BJ (cell line): ENCODE results near the gene UROC1. TPM values are rescaled to one million over a fixed set of nuclear protein-coding genes. Genes with fewer than 3 reads are reported as not detected.

Experiments used
- CTCF ChIA-PET: fragments of 350-600 bp; formaldehyde crosslinking; extraction: SDS; loops from one replicate; lab custom pipeline; 2021; ENCODE audit warnings: antibody characterized with exemption, inconsistent platforms; lab: Yijun Ruan, JAX
- POLR2A ChIA-PET: fragments of 300-600 bp; sonication (Branson Sonifier 250); formaldehyde crosslinking; extraction: SDS; loops from one replicate; lab custom pipeline; 2021; ENCODE audit warnings: antibody characterized with exemption; lab: Charles Lee
- DNase-seq: peaks from one replicate; pipeline ENCODE4 v3.0.0-alpha.2; 2011; ENCODE audit warnings: low read depth
- H3K27me3 ChIP-seq: 2 replicates; pipeline ENCODE4 v1.6.0; 2011; ENCODE audit warnings: low read length; ENCODE audit not compliant: control insufficient read depth, insufficient read depth
- H3K36me3 ChIP-seq: 2 replicates; pipeline ENCODE4 v1.5.1; 2011; ENCODE audit warnings: low read length; ENCODE audit not compliant: control insufficient read depth, insufficient read depth
- H3K4me3 ChIP-seq: 2 replicates; pipeline ENCODE4 v1.5.1; 2011; ENCODE audit warnings: low read depth, mild to moderate bottlenecking, control low read depth, low read length
- CTCF ChIP-seq: IDR thresholded peaks from 2 replicates; pipeline ENCODE4 v1.5.1; 2011; ENCODE audit warnings: low read depth, mild to moderate bottlenecking, control low read depth, inconsistent platforms, low read length, moderate library complexity; ENCODE audit not compliant: insufficient read depth
- polyA plus RNA-seq: library from polyadenylated mRNA; depleted of rRNA; stranded (reverse); fragments of >200 nt; gene quantifications from 2 replicates; pipeline ENCODE4 v1.2.3, GENCODE V29; 2011

UROC1 gene
- polyA plus RNA-seq, 1 experiment: not detected

GRCh38 chr3:126480861-126481260 is 36.7 kb downstream of the UROC1 start:
- no peak for DNase-seq
- Histone ChIP-seq H3K36me3 (no peaks in the 10 kb centered on the region), H3K27me3 (peaks cover 1% of the 10 kb centered on the region; the same call in 1 of the 2 replicates), H3K4me3 (no peak overlapping the region)
- POLR2A ChIA-PET: no interaction called here
- TF ChIP-seq CTCF: no peak
- CTCF ChIA-PET: no interaction called here

- Histone ChIP-seq H3K36me3 (no peaks in the 10 kb centered on the region), H3K27me3 (peaks cover 1% of the 10 kb centered on the region; the same call in 1 of the 2 replicates), H3K4me3 (no peak overlapping the region)
- ChIA-PET POLR2A (no interaction called here), CTCF (no interaction called here)
- no peak for TF ChIP-seq CTCF
- no peak for DNase-seq
These were observed 37.4 kb downstream of the UROC1 start for GRCh38 chr3:126480206-126480605.

- CTCF ChIA-PET: no interaction called here
These were observed 37.9 kb downstream of the UROC1 start for GRCh38 chr3:126479642-126480041.

GRCh38 chr3:126478581-126479310 is 38.8 kb downstream of the UROC1 start:
- H3K4me3 ChIP-seq: no peak overlapping the region
- no peak for DNase-seq
- no peaks in the 10 kb centered on the region for H3K36me3 ChIP-seq
- CTCF ChIA-PET: no interaction called here
- POLR2A ChIA-PET: interaction anchor here (0.6 kb wide), 1 partner anchor 482 kb away, joined by 3 read pairs; no protein-coding TSS in a partner anchor
- TF ChIP-seq CTCF: no peak
- H3K27me3 ChIP-seq: peaks cover 1% of the 10 kb centered on the region; the same call in 1 of the 2 replicates

More at GRCh38 chr3:126479642-126480041, 37.9 kb downstream of the UROC1 start:
- POLR2A ChIA-PET: interaction anchor here (0.6 kb wide), 1 partner anchor 481 kb away, joined by 3 read pairs; no protein-coding TSS in a partner anchor
- DNase-seq: no peak
- no peak for TF ChIP-seq CTCF
- H3K36me3 ChIP-seq: no peaks in the 10 kb centered on the region
- H3K27me3 ChIP-seq: peaks cover 1% of the 10 kb centered on the region; the same call in 1 of the 2 replicates
- no peak overlapping the region for H3K4me3 ChIP-seq

- ChIA-PET CTCF (interaction anchor here (1.5 kb wide), 1 partner anchor 10 kb away, joined by 4 read pairs; no protein-coding TSS in a partner anchor), POLR2A (no interaction called here)
- DNase-seq: no peak
- H3K4me3 ChIP-seq: no peak overlapping the region
- H3K27me3 ChIP-seq: no peaks in the 10 kb centered on the region
- TF ChIP-seq CTCF: no peak
- no peaks in the 10 kb centered on the region; the same call in 1 of the 2 replicates for H3K36me3 ChIP-seq
These were observed 40.6 kb downstream of the UROC1 start for GRCh38 chr3:126477061-126477380.
